ENCODE results near the gene CDC25B.

DNA sequence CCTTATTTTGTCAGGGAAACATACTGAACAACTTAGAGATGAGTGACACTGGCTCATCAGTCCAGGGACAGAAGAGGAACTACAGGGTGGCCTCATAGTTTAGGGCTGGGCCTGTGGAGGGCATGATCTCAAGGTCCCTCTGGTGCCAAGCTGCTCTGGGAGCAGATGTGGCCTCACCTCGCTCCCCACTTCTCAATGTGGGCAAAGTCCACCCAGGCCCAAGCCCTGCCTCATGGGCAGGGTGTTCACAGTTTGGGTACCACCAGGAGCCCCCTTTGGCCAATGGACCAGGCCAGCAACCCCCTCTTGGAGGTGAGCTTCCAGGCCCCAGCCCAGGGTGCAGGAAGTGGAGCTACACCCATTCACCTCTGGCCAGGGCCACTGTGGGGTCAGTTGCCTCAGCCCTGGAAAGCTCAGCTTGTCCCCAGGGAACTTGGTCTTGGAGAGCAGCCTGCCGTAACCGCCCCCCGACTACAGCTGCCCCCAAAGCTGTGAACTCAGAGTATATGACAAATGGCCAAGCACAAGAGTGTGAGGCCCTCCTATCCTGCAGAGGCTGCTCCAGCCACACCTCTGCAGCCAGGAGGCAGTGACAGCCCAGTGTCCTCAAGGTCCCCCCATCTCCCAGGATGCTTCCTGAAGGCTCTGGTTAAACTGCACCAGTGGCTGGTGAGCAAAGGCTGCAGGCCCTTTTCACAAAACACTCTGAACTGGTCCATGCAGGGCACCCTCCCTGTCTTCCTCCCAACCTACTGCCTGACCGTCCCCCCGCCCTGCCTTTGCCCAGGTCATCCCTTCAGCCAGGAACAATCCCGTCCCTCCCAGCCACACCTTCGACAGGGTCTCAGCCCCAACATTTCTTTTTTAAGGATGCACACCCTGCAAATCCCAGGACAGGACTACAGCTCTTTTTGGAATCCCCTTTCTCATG is 32.2 kb upstream of the CDC25B start:
- TF ChIP-seq, protein P1, sequence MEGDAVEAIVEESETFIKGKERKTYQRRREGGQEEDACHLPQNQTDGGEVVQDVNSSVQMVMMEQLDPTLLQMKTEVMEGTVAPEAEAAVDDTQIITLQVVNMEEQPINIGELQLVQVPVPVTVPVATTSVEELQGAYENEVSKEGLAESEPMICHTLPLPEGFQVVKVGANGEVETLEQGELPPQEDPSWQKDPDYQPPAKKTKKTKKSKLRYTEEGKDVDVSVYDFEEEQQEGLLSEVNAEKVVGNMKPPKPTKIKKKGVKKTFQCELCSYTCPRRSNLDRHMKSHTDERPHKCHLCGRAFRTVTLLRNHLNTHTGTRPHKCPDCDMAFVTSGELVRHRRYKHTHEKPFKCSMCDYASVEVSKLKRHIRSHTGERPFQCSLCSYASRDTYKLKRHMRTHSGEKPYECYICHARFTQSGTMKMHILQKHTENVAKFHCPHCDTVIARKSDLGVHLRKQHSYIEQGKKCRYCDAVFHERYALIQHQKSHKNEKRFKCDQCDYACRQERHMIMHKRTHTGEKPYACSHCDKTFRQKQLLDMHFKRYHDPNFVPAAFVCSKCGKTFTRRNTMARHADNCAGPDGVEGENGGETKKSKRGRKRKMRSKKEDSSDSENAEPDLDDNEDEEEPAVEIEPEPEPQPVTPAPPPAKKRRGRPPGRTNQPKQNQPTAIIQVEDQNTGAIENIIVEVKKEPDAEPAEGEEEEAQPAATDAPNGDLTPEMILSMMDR (IDR thresholded peaks at IDR 0.05 in 2 of 3, conservative IDR thresholded peaks at IDR 0.05 in 1 of 3; ENCODE audit: borderline replicate concordance in 1 of 3, insufficient read depth in 1 of 3, low read depth in 2 of 3, low read length in 2 of 3) = no peak
- TF ChIP-seq EZH2phosphoT487 (IDR thresholded peaks at IDR 0.05; ENCODE audit: borderline replicate concordance) = no peak
- TF ChIP-seq POLR2A (IDR thresholded peaks at IDR 0.05; ENCODE audit: borderline replicate concordance, extremely low read depth, insufficient read depth, insufficient read length) = no peak
- TF ChIP-seq, protein P2, sequence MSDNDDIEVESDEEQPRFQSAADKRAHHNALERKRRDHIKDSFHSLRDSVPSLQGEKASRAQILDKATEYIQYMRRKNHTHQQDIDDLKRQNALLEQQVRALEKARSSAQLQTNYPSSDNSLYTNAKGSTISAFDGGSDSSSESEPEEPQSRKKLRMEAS (IDR thresholded peaks at IDR 0.05) = no peak
- no peak for TF ChIP-seq POLR2AphosphoS5 (IDR thresholded peaks at IDR 0.05; ENCODE audit: low read depth, low read length)

All from HCT116 (cell line).